Activated CD8-positive, alpha-beta memory T cell treated with anti-CD3 and anti-CD28 coated beads for 48 hours (primary cell): ENCODE results near the gene ENTPD6.
"Not testable (repeated sequence)": the region's sequence is repeated elsewhere in the genome, so short reads cannot be mapped to it uniquely, and the experiment has no call there.

Experiments used
- DNase-seq, 3 experiments: peaks; one replicate each; pipeline ENCODE4 v3.0.0-alpha.2; 2020; ENCODE audit warnings: low read depth in 2 of 3, low spot score in 2 of 3

Gene ENTPD6

GRCh38 chr20:25223179-25223661 is 27.7 kb downstream of the ENTPD6 start:
- DNase-seq: peak in 2 of 3 experiments; percentile 24 to 31

GRCh38 chr20:25223765-25224720 is 28.5 kb downstream of the ENTPD6 start:
- no peak for DNase-seq

GRCh38 chr20:25224941-25225340 is 29.4 kb downstream of the ENTPD6 start:
- no peak for DNase-seq

GRCh38 chr20:25225642-25226432 is 30.3 kb downstream of the ENTPD6 start:
- DNase-seq: no peak

- no peak for DNase-seq
Observed at GRCh38 chr20:25226433-25227316, 31.2 kb downstream of the ENTPD6 start.

GRCh38 chr20:25227317-25227831 is 31.9 kb downstream of the ENTPD6 start:
- no peak for DNase-seq

- DNase-seq: no peak
Observed at GRCh38 chr20:25229486-25230165, 34.1 kb downstream of the ENTPD6 start.

- DNase-seq: no peak
Observed at GRCh38 chr20:25230166-25230831, 34.8 kb downstream of the ENTPD6 start.

GRCh38 chr20:25233016-25233772 is 37.7 kb downstream of the ENTPD6 start:
- no peak for DNase-seq

- not testable (repeated sequence) for DNase-seq
Observed at GRCh38 chr20:25234009-25234849, 38.7 kb downstream of the ENTPD6 start.

- no peak for DNase-seq
Observed at GRCh38 chr20:25236450-25237304, 41.2 kb downstream of the ENTPD6 start.

GRCh38 chr20:25237610-25238318 is 42.3 kb downstream of the ENTPD6 start:
- DNase-seq: peak in 1 of 3 experiments; percentile 36

GRCh38 chr20:25238319-25239037 is 43.0 kb downstream of the ENTPD6 start:
- DNase-seq: no peak

- no peak for DNase-seq
Observed at GRCh38 chr20:25239387-25240370, 44.2 kb downstream of the ENTPD6 start.
